Transverse colon (tissue), 4 donors: ENCODE data around the gene PLA2G4F. TPM values are rescaled to one million over a fixed set of nuclear protein-coding genes. Genes with fewer than 3 reads are reported as not detected.
A peak's percentile ranks its signal among the peaks of the same experiment; 100 is the strongest.

Source experiments
- DNase-seq: peaks from one replicate; pipeline ENCODE4 v3.0.0-alpha.2; 2019
- H3K27ac ChIP-seq, 4 donors: fragments of 200-600 bp; sonication (generic); 2 replicates each; pipeline ENCODE4 v1.5.1; 2016 to 2018; ENCODE audit warnings: inconsistent platforms in 4 of 4
- H3K27me3 ChIP-seq: fragments of 200-600 bp; sonication (generic); 2 replicates; pipeline ENCODE4 v1.5.1; 2017; ENCODE audit warnings: inconsistent platforms
- H3K36me3 ChIP-seq, 4 donors: fragments of 200-600 bp; sonication (generic); 2 replicates each; pipeline ENCODE4 v1.5.1; 2017 to 2019; ENCODE audit warnings: inconsistent platforms in 4 of 4
- H3K4me1 ChIP-seq, 4 donors: fragments of 200-600 bp; sonication (generic); 2 replicates each; pipeline ENCODE4 v1.5.1; 2017 to 2020; ENCODE audit warnings: inconsistent platforms in 4 of 4
- H3K4me3 ChIP-seq, 4 donors: fragments of 200-600 bp; sonication (generic); 1 replicate in 1 of 4; 2 replicates in 3 of 4; pipeline versions ENCODE4 v1.5.1 to v1.6.1; 2017 to 2019; ENCODE audit warnings: inconsistent platforms in 4 of 4
- H3K9me3 ChIP-seq, 2 donors: fragments of 200-600 bp; sonication (generic); 2 replicates each; pipeline ENCODE4 v1.5.1; 2017 to 2019; ENCODE audit warnings: inconsistent platforms in 2 of 2
- CTCF ChIP-seq, 5 experiments: fragments of 200-600 bp in 3 of 5; fragments of 450-650 bp in 2 of 5; sonication (generic) in 3 of 5; IDR thresholded peaks; 1 replicate in 2 of 5; 2 replicates in 3 of 5; pipeline ENCODE4 v1.5.1; 2016 to 2017; ENCODE audit warnings: antibody characterized with exemption in 5 of 5, inconsistent platforms in 3 of 5, mild to moderate bottlenecking in 2 of 5, moderate library complexity in 1 of 5
- EP300 ChIP-seq: sonication (generic); formaldehyde crosslinking; IDR thresholded peaks from one replicate; pipeline ENCODE4 v1.6.1; 2017; ENCODE audit warnings: antibody characterized with exemption, low read depth
- POLR2A ChIP-seq: fragments of 450-650 bp; IDR thresholded peaks from one replicate; pipeline ENCODE4 v1.6.1; 2016; ENCODE audit warnings: antibody characterized with exemption, mild to moderate bottlenecking, moderate library complexity
- POLR2AphosphoS5 ChIP-seq, 3 donors: sonication (generic); formaldehyde crosslinking; IDR thresholded peaks; one replicate each; pipeline ENCODE4 v1.6.1; 2016; ENCODE audit warnings: antibody characterized with exemption in 3 of 3
- WGBS, 2 donors: methylation state at CpG; one replicate each; pipeline ENCODE4 v1.1.5; 2018; ENCODE audit warnings: low coverage in 1 of 2; 5-methylcytosine and 5-hydroxymethylcytosine counted together
- in situ Hi-C, 4 donors: fragments of 200-750 bp; cut with MboI; loops; one replicate each; pipeline versions ENCODE4 v1.15.0 to v1.15.1; 2017; ENCODE audit warnings: low sequenced_read_pairs in 3 of 4, low pct_ligation_motif_present in 1 of 4, low pct_unique_long_range_greater_than_20kb in 1 of 4
- intact Hi-C: fragments of 100-400 bp; cut with DNase I; formaldehyde crosslinking; loops from one replicate; pipeline ENCODE4 v1.15.1; 2023; ENCODE audit warnings: low total_unique reads
- total RNA-seq, 4 donors: library from RNA; depleted of rRNA; stranded (reverse); fragments of >200 nt; gene quantifications; one replicate each; pipeline ENCODE4 v1.1.0, GENCODE V29; 2016

Gene PLA2G4F
- total RNA-seq, 4 donors from 2014 or later = 25.1 to 135 (median 78.0) TPM

DNA sequence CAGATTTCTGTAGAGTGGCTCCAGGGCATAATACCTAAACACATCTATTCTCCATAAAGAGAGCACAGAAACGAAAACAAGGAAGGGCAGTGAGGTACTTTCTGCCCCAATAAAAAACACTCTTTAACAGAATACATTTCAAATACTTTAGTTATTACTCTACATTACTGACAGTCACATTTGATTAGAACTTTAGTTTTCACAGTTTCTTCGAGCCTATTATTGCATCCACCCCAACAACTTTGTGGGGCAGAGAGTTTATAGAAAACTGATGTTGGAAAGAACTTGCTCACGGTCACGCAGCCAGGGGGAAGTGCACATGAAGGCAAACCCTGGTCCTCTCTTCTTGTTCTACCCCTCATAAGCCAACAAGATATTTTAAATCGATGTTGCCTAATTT, 42.7 kb upstream of the PLA2G4F start:
- Histone ChIP-seq H3K4me3 (no peak overlapping the region), H3K9me3 (no peaks in the 10 kb centered on the region), H3K27ac (no peak overlapping the region), H3K36me3 (peaks cover 0 to 25% (median 7%) of the 10 kb centered on the region in 4 donors), H3K27me3 (no peaks in the 10 kb centered on the region), H3K4me1 (no peaks in the 10 kb centered on the region)
- TF ChIP-seq EP300 = no peak
- no peak for TF ChIP-seq POLR2A
- TF ChIP-seq POLR2AphosphoS5 (IDR thresholded peaks at IDR 0.05) = no peak
- no peak for TF ChIP-seq CTCF (IDR thresholded peaks at IDR 0.05)
- in situ Hi-C loops = no loop called here
- intact Hi-C loops = no loop called here
- WGBS, 2 donors = 82 to 92% methylated on average over 5 of the region's 5 CpGs
- DNase-seq = no peak

DNA sequence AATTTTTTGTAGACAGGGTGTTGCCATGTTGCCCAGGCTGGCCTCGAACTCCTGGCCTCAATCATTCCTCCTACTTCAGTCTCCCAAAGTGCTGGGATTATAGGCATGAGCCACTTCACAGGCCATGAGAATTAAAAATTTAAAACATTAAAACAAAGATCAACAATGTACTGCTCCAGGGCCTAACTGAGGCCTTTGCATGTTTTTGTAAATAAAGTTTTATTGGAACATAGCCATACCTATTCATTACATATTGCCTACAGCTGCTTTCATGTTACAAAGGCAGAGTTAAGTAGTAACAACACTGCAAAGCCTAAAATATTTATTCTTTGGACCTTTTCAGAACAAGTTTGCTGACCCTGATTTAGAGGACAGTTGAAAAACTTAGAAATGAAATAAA, 42.1 kb upstream of the PLA2G4F start:
- intact Hi-C loops (no loop called here), in situ Hi-C loops (no loop called here)
- DNase-seq = no peak
- TF ChIP-seq POLR2AphosphoS5 (IDR thresholded peaks at IDR 0.05) = no peak
- no peak for TF ChIP-seq EP300
- TF ChIP-seq CTCF (IDR thresholded peaks at IDR 0.05) = no peak
- TF ChIP-seq POLR2A = no peak
- Histone ChIP-seq H3K27ac (no peak overlapping the region), H3K4me1 (no peaks in the 10 kb centered on the region), H3K9me3 (no peaks in the 10 kb centered on the region), H3K36me3 (peaks cover 0 to 25% (median 7%) of the 10 kb centered on the region in 4 donors), H3K4me3 (no peak overlapping the region), H3K27me3 (no peaks in the 10 kb centered on the region)
- 100% methylated on average over 1 of the region's 1 CpG for WGBS, 2 donors

DNA sequence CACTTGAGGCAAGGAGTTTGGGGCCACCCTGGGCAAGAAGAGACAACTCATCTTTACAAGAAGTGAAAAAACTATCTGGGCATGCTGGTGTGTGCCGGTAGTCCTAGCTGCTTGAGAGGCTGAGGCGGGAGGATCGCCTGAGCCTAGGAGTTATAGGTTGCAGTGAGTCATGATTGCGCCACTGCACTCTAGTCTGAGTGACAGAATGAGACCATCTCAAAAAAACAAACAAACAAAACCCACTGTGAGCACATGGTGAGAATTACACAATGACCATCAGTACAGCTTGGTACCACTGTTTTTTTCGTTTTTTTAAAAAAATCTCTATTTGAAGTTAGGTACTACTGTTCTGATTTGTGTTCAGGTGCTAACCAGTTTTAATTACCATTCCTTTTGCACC, 38.1 kb upstream of the PLA2G4F start:
- H3K4me1 ChIP-seq = no peaks in the 10 kb centered on the region
- H3K9me3 ChIP-seq = no peaks in the 10 kb centered on the region
- no peak overlapping the region for H3K27ac ChIP-seq
- H3K36me3 ChIP-seq = peaks cover 0 to 40% (median 15%) of the 10 kb centered on the region in 4 donors
- H3K27me3 ChIP-seq = no peaks in the 10 kb centered on the region
- in situ Hi-C loops (no loop called here), intact Hi-C loops (no loop called here)
- no peak overlapping the region for H3K4me3 ChIP-seq
- no peak for TF ChIP-seq CTCF (IDR thresholded peaks at IDR 0.05)
- TF ChIP-seq POLR2A = no peak
- TF ChIP-seq POLR2AphosphoS5 (IDR thresholded peaks at IDR 0.05) = no peak
- no peak for TF ChIP-seq EP300
- WGBS, 2 donors = 79 to 92% methylated on average over 5 of the region's 5 CpGs
- DNase-seq = peak; percentile 15

DNA sequence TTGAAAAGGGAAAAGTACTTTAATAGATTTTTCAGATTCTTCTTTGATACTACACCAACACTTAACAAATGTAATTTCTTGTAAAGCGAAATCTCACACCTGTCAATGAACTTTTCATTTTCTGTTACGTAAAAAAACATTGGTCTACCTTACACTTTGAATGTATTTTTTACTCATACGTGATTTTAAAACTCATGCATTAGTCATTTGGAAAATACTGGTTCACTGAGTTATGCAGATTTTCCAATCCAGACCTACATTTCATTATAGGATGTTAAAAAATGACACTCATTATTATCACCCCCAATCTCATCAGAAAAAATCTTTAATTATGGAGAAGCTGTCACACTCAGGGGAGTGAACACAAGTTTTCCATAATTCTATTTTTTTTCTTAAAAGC, 36.9 kb upstream of the PLA2G4F start:
- in situ Hi-C loops (no loop called here), intact Hi-C loops (no loop called here)
- no peak for TF ChIP-seq CTCF (IDR thresholded peaks at IDR 0.05)
- TF ChIP-seq EP300 = no peak
- TF ChIP-seq POLR2A = no peak
- no peak for TF ChIP-seq POLR2AphosphoS5 (IDR thresholded peaks at IDR 0.05)
- H3K4me3 ChIP-seq = no peak overlapping the region
- H3K27me3 ChIP-seq = no peaks in the 10 kb centered on the region
- no peak overlapping the region for H3K27ac ChIP-seq
- no peaks in the 10 kb centered on the region for H3K9me3 ChIP-seq
- DNase-seq = no peak
- 82 to 86% methylated on average over 3 of the region's 3 CpGs for WGBS, 2 donors
- H3K36me3 ChIP-seq = peaks cover 0 to 37% (median 16%) of the 10 kb centered on the region in 4 donors
- no peaks in the 10 kb centered on the region for H3K4me1 ChIP-seq
